Epithelial cell of esophagus (primary cell): ENCODE results near the gene WDR7.

Experiments
- DNase-seq: peaks from one replicate; pipeline ENCODE4 v3.0.0; 2010; ENCODE audit warnings: low read depth
- H3K4me3 ChIP-seq: 2 replicates; pipeline ENCODE4 v1.5.1; 2011; ENCODE audit warnings: mild to moderate bottlenecking, low read length, control low read depth
- TF ChIP-seq, protein P1 (sequence below): IDR thresholded peaks from 2 replicates; pipeline ENCODE4 v1.5.1; 2011; ENCODE audit warnings: low read depth, mild to moderate bottlenecking, low read length, control low read depth, inconsistent platforms; ENCODE audit not compliant: insufficient read depth; ENCODE audit errors: missing control alignments

Gene WDR7

DNA sequence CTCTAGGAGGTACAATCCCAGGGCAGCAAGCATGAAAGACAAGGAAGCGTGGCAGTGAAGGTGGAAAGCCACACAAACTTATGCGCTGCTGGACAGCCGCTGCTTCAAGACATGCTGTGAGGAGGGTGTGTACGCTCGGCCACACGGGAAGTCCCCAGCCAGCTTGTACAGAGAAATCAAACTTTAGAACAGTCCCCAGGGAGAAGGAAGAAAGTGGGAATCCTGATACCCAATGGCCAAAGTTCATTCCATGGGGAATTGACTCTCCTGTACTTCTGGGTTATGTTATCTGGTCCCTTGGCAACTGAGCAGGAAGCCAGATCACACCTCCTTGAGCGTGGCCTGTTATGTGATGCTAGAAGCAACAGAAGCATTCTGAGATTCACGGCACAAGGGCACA, 409.7 kb downstream of the WDR7 start:
- no peak overlapping the region for H3K4me3 ChIP-seq
- DNase-seq, result no peak
- TF ChIP-seq, protein P1, sequence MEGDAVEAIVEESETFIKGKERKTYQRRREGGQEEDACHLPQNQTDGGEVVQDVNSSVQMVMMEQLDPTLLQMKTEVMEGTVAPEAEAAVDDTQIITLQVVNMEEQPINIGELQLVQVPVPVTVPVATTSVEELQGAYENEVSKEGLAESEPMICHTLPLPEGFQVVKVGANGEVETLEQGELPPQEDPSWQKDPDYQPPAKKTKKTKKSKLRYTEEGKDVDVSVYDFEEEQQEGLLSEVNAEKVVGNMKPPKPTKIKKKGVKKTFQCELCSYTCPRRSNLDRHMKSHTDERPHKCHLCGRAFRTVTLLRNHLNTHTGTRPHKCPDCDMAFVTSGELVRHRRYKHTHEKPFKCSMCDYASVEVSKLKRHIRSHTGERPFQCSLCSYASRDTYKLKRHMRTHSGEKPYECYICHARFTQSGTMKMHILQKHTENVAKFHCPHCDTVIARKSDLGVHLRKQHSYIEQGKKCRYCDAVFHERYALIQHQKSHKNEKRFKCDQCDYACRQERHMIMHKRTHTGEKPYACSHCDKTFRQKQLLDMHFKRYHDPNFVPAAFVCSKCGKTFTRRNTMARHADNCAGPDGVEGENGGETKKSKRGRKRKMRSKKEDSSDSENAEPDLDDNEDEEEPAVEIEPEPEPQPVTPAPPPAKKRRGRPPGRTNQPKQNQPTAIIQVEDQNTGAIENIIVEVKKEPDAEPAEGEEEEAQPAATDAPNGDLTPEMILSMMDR, result no peak

DNA sequence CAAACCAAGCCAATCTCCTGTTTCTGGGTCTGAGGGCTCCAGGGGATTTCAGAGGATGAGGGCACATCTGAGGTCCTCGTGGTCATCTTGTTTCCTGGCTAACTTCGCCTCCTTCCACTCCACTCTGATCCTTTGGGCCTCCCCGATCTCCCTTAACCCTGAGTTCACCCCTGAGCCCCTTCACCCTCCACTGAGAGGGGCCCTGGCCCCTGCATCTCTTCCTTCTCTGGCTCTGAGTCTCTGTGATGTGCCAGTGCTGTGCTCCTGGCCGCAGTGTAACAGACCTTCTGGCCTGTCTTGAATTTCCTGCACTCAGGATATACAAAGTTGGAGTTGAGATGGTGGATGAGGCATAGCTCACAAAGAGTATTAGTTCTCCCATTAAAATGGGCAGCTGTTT, 411.0 kb downstream of the WDR7 start:
- DNase-seq, result no peak
- H3K4me3 ChIP-seq, result no peak overlapping the region
- TF ChIP-seq, protein P1, result no peak

DNA sequence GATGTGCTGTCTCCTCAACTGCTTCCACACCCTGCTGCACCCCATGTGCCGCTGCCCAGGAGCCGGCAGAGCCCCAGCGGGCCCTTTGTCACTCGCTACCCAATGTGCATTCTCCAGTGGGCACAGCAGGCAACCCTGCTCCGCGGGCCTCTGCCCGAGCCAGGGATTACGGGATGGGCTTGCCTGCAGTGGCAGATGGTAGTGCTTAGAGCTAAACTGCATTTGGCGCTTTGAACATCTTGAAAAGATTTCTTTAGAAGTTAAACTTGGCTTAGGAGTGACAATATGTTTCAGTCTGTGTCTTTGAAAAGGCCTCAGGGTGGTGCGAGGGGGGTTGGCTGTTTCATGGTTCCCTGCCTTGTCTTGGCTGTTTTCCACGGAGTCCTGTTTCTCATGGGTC, 411.7 kb downstream of the WDR7 start:
- TF ChIP-seq, protein P1, result no peak
- no peak overlapping the region for H3K4me3 ChIP-seq
- no peak for DNase-seq

DNA sequence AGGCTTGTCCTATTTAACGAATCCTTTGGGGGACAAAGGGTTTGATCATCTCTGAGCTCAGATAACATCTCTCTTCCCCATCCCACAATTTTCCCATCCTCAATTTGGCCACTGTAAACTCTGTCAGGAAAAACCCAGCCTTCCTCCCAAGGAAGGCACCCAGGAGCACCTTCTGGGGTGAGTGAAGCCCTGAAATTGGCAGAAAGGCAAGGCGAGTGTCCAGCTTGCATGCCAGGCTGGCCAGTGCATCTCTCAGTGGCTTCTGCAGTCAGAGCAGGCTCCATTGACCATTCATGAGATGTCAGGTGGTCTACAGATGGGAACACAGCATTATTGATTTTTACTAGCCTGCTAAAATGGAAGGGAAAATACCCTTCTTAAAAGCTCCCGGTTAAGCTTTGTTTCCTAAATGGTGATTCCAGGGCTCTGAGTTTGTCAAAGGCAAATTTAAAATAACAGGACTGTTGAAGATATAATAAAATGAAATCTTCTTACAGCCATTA, 412.5 kb downstream of the WDR7 start:
- TF ChIP-seq, protein P1, result no peak
- no peak overlapping the region for H3K4me3 ChIP-seq
- no peak for DNase-seq

DNA sequence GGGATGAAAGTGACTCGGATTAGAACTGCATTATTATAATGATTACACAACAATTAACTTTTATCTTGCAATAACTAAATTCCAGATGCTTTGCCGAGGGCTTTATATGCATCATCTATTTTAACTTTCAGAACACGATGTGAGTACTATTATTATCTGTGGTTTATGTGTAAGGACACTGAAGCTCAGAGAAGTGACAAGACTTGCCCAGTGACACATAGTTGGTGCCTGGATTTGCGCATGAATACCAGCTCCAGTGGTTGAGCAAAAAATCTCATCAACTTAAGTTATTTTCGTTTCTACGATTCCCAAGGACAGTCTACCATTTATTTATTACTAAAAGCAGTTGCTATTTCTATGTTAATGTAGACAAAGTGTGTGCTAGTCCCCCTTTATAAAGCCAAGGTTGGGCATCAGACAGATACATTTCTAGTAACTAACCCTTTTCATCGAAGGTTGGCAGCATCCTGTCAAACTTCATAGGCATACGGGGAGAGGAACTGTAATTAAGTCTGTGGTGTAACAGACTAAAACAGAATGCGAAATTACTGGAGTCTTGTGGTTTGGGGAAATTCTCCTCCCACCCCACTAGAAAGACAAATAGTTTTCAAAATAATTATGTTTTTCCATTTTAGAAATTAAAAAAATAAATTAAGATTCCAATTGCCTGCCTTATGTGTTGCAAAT, 422.5 kb downstream of the WDR7 start:
- no peak for DNase-seq
- TF ChIP-seq, protein P1, result no peak

DNA sequence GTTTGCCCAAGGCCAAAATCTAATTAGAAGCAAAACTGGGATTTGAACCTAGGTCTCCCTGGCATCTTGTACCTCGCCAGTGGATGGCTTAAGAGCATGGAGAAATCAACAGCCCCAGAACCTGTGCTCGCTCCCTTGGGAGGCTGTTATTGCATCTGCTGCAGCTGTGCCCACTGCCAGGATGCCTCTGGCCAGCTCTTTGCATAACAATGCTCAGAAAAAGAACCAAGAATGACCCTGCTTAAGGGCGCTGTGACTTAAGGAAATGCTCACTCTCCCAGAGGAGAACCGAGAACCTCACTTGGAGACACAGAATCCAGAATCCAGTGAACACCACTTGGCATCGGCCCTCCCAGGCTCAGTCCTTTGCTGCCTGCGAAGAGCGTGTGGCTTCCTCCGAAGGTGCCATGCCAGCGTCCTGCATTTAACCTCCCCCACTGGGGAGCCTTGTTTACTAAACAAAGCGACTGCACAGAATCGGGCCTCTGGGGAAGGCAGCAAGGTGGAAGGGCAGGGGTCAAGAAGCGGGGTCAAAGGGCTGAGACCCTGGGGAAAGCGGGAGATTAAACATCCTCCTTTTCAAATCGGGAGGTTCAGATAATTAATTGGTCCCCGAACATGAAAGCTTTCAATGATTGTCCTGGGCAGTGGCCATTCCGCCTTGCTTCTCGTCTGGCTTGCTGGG, 424.7 kb downstream of the WDR7 start:
- no peak overlapping the region for H3K4me3 ChIP-seq
- TF ChIP-seq, protein P1, result no peak
- no peak for DNase-seq

More for the DNA sequence above, 422.5 kb downstream of the WDR7 start:
- H3K4me3 ChIP-seq, result no peak overlapping the region
